Measurements from ENCODE around the gene SNRNP48.

GRCh38 chr6:7642791-7643190 lies 52.8 kb downstream of the SNRNP48 start:
- TF ChIP-seq CTCF (IDR thresholded peaks at IDR 0.05) (no peak), POLR2A (IDR thresholded peaks at IDR 0.05) (no peak), POLR2AphosphoS5 (IDR thresholded peaks at IDR 0.05; ENCODE audit: insufficient read depth in 1 of 2, low read depth in 1 of 2) (no peak)

Data from vagina (tissue), 2 donors.